Measurements from ENCODE around the gene AMBP.

AMBP gene

DNA sequence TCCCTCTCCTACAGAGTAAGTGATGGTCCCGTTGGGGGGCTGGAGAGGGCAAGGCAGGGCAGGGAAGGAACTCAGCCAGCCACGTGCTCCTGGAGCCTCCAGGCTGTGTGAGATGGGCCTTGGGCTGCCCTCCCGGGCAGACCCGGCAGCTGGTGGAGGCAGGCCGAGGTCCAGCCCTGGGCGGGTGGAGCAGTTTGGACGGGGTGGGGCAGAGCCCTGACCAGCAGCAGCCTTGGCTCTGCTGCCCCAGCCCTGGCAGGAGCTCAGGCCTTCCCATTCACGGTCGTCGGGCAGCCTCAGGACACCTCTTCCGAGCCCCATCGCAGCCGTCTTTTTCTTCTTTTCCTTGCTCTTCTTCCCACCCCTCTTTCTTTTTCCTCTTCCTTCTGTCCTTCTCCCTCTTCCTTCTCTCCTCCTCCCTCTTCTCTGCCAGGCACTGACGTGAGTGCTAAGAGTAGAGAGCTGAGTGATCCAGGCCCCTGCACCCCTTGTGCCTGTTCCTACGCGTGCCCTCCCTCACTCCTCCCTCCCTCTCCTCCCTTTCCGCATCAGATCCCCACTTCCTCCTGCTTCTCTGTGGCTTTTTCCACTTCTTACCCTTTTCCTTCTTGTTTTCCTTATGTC, 42.8 kb downstream of the AMBP start:
- H3K4me2 ChIP-seq (ENCODE audit: low read length) = no peak overlapping the region
- no peaks in the 10 kb centered on the region for H3K27me3 ChIP-seq (ENCODE audit: low read depth, low read length)
- H3K4me3 ChIP-seq (ENCODE audit: low read length) = no peak overlapping the region
- H3K79me2 ChIP-seq (ENCODE audit: low read length) = no peaks in the 10 kb centered on the region
- no peak overlapping the region for H2AFZ ChIP-seq (ENCODE audit: low read depth, low read length)
- no peaks in the 10 kb centered on the region for H3K9me3 ChIP-seq (ENCODE audit: insufficient read depth, low read length)
- no peaks in the 10 kb centered on the region for H4K20me1 ChIP-seq (ENCODE audit: insufficient read depth, low read length)
- H3K27ac ChIP-seq (ENCODE audit: low read length) = no peak overlapping the region
- no peaks in the 10 kb centered on the region for H3K36me3 ChIP-seq (replicated peaks; ENCODE audit: low read depth, low read length)
- TF ChIP-seq EZH2phosphoT487 (IDR thresholded peaks at IDR 0.05; ENCODE audit: low read depth) = no peak
- no peaks in the 10 kb centered on the region for H3K4me1 ChIP-seq (ENCODE audit: low read length)
- no peak overlapping the region for H3K9ac ChIP-seq (ENCODE audit: low read length)

- H3K36me3 ChIP-seq (replicated peaks; ENCODE audit: low read depth, low read length) = no peaks in the 10 kb centered on the region
- H3K9ac ChIP-seq (ENCODE audit: low read length) = no peak overlapping the region
These were observed 43.4 kb downstream of the AMBP start for GRCh38 chr9:114034661-114035062.

DNA sequence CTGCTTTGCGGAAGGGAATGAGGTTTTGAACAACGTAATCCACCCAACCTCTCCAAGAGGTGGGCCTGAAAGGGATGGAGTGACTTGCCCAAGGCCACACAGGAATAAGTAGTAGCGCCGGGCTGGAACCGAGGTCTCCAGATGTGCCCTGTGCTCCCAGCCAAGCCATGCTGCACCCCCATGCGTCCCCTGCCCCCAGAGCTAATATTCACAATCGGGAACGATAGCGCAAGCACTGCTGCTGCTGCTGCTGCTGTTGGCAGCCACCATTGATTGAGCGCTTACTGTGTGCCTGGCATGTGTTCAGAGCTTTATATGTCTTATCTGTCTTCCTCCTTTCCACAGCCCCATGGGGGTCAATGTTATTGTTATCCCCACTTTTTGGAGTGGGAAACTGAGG, 43.9 kb downstream of the AMBP start:
- no peak for TF ChIP-seq CTCF (IDR thresholded peaks at IDR 0.05; ENCODE audit: low read depth, low read length)
- TF ChIP-seq EZH2phosphoT487 (IDR thresholded peaks at IDR 0.05; ENCODE audit: low read depth) = no peak
- no peaks in the 10 kb centered on the region for H3K9me3 ChIP-seq (ENCODE audit: insufficient read depth, low read length)
- H3K27me3 ChIP-seq (ENCODE audit: low read depth, low read length) = no peaks in the 10 kb centered on the region
- no peaks in the 10 kb centered on the region for H3K4me1 ChIP-seq (ENCODE audit: low read length)
- no peaks in the 10 kb centered on the region for H4K20me1 ChIP-seq (ENCODE audit: insufficient read depth, low read length)
- H3K36me3 ChIP-seq (replicated peaks; ENCODE audit: low read depth, low read length) = no peaks in the 10 kb centered on the region
- no peak overlapping the region for H2AFZ ChIP-seq (ENCODE audit: low read depth, low read length)
- H3K79me2 ChIP-seq (ENCODE audit: low read length) = no peaks in the 10 kb centered on the region
- H3K9ac ChIP-seq (ENCODE audit: low read length) = no peak overlapping the region
- no peak overlapping the region for H3K4me3 ChIP-seq (ENCODE audit: low read length)
- H3K27ac ChIP-seq (ENCODE audit: low read length) = no peak overlapping the region
- H3K4me2 ChIP-seq (ENCODE audit: low read length) = no peak overlapping the region

More at GRCh38 chr9:114034661-114035062, 43.4 kb downstream of the AMBP start:
- H4K20me1 ChIP-seq (ENCODE audit: insufficient read depth, low read length) = no peaks in the 10 kb centered on the region
- no peaks in the 10 kb centered on the region for H3K4me1 ChIP-seq (ENCODE audit: low read length)
- H3K27ac ChIP-seq (ENCODE audit: low read length) = no peak overlapping the region
- no peaks in the 10 kb centered on the region for H3K27me3 ChIP-seq (ENCODE audit: low read depth, low read length)
- no peak overlapping the region for H3K4me3 ChIP-seq (ENCODE audit: low read length)
- no peak overlapping the region for H2AFZ ChIP-seq (ENCODE audit: low read depth, low read length)
- H3K4me2 ChIP-seq (ENCODE audit: low read length) = no peak overlapping the region
- no peaks in the 10 kb centered on the region for H3K79me2 ChIP-seq (ENCODE audit: low read length)
- no peaks in the 10 kb centered on the region for H3K9me3 ChIP-seq (ENCODE audit: insufficient read depth, low read length)
- TF ChIP-seq EZH2phosphoT487 (IDR thresholded peaks at IDR 0.05; ENCODE audit: low read depth) (no peak), CTCF (IDR thresholded peaks at IDR 0.05; ENCODE audit: low read depth, low read length) (no peak)

DNA sequence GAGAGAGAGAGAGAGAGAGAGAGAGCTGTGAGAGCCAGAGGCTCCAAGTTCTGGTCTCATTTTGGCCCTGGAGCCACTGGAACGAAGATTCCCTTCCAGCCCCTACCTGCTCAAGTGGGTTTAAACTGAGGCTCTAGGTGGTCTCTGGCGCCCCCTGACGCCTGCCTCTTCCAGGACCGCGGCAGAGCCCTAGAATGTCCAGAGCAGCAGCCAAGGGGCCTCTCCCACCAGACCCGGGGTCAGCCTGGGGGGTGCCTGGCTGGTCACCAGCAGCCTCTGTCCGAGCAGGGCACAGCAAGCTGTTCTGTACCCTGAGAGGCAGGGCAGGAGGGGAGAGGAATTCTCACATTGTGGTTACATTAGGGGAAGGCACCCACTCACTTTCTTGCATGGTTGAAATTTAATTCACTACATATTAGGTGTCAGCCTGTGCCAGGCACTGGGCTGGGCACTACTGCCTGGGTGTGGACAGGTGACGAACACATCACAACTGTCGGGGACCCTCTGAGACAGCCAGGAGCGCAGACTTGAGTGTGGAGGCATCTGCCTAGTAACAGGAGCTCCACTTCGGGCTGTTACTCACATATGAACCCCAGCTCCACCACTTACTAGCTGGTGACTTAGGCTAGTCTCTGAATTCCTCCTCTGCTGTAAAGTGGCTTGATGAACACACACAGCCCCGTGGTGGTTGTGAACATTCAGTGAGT, 44.5 kb downstream of the AMBP start:
- H3K4me3 ChIP-seq (ENCODE audit: low read length) = no peak overlapping the region
- no peaks in the 10 kb centered on the region for H3K4me1 ChIP-seq (ENCODE audit: low read length)

More for the DNA sequence above, 44.5 kb downstream of the AMBP start:
- Histone ChIP-seq H3K27ac (ENCODE audit: low read length) (no peak overlapping the region), H3K36me3 (replicated peaks; ENCODE audit: low read depth, low read length) (no peaks in the 10 kb centered on the region), H3K9ac (ENCODE audit: low read length) (no peak overlapping the region), H3K9me3 (ENCODE audit: insufficient read depth, low read length) (no peaks in the 10 kb centered on the region), H2AFZ (ENCODE audit: low read depth, low read length) (no peak overlapping the region), H4K20me1 (ENCODE audit: insufficient read depth, low read length) (no peaks in the 10 kb centered on the region), H3K27me3 (ENCODE audit: low read depth, low read length) (no peaks in the 10 kb centered on the region), H3K79me2 (ENCODE audit: low read length) (no peaks in the 10 kb centered on the region), H3K4me2 (ENCODE audit: low read length) (no peak overlapping the region)
- TF ChIP-seq EZH2phosphoT487 (IDR thresholded peaks at IDR 0.05; ENCODE audit: low read depth) (no peak), CTCF (IDR thresholded peaks at IDR 0.05; ENCODE audit: low read depth, low read length) (peak; percentile 52)
